Stimulated activated CD4-positive, alpha-beta T cell treated with anti-CD3 and anti-CD28 coated beads, Interleukin-2, amount 100 ng/mL, for 4 hours (primary cell): ENCODE results near the gene NFE2.
A peak's percentile ranks its signal among the peaks of the same experiment; 100 is the strongest.

Experiments used
- DNase-seq: peaks from one replicate; pipeline ENCODE4 v3.0.0-alpha.2; 2020; ENCODE audit warnings: low read depth

Gene NFE2

DNA sequence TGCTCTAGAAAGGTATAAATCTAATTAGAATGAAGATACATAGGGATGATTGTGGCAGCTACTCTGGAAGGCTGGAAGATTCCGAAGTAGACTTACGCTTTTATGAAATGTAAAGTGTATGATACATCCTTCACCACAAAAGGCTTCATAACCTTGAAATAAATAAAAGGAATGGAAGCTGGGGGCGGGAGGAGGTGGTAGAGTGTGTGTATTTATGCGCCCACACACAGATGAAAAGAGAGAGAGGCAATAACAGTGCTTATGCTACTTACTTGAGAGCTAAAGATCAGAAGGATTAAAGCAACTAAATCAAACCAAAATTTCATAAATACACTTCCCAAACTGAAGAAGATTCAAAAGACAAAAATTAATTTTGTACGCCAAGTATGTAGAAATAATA lies 51.3 kb downstream of the NFE2 start:
- DNase-seq, result peak; percentile 14

DNA sequence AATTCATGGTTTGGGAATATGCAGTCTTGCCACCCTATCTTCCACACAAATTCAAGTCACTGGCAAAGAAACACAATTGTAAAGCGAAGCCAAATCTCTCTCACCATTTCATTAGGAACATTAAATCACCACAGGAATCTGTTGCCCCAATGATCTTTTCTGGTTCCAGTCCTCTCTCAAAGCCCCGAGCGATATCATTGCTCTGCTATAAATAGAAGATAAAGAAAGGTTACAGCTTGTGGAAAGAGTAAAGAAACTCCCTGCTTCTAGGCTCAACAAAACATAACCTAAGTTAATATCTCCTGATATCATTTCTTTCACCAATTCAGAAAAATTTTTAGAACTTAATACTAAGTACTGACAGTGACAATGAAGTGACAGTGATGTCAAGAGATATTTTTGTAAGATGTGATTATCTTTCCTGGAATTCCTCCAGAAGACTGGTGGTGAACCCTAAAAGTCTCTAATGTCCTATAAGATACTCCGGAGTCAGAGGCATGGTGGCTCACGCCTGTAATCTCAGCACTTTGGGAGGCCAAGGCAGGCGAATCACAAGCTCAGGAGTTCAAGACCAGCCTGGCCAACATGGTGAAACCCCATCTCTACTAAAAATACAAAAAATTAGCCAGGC lies 54.7 kb downstream of the NFE2 start:
- DNase-seq, result no peak
